Loucy (cell line): ENCODE results near the gene KY.

Experiments used
- EZH2phosphoT487 ChIP-seq: fragments of 200-600 bp; IDR thresholded peaks from 2 replicates; pipeline ENCODE4 v1.6.1; 2018; ENCODE audit warnings: antibody characterized with exemption, mild to moderate bottlenecking, moderate library complexity, borderline replicate concordance
- TF ChIP-seq, protein P1 (sequence below): fragments of 200-600 bp; sonication (generic); conservative IDR thresholded peaks from 2 replicates; pipeline ENCODE4 v1.5.1; 2014; ENCODE audit warnings: mild to moderate bottlenecking, antibody characterized with exemption, low read length

DNA sequence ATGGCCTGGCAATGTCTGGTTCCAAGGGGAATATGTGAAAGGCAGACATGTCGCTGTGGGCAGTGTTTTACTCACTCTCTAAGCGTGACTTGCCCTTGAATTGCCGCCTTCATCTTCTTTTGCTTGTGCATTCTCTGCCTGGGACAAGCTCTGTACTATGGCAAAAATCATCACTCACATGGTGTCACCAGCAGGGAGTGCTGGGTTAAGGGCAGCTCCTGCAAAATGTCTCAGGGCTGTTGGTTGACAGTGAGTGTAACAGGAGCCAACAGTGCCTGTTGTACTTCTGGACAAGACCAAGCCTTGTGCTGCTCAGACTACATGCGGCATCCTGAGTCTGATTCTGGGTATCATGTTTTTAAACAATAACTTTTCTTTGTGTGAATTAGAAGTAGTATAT is 45.3 kb upstream of the KY start:
- TF ChIP-seq, protein P1, sequence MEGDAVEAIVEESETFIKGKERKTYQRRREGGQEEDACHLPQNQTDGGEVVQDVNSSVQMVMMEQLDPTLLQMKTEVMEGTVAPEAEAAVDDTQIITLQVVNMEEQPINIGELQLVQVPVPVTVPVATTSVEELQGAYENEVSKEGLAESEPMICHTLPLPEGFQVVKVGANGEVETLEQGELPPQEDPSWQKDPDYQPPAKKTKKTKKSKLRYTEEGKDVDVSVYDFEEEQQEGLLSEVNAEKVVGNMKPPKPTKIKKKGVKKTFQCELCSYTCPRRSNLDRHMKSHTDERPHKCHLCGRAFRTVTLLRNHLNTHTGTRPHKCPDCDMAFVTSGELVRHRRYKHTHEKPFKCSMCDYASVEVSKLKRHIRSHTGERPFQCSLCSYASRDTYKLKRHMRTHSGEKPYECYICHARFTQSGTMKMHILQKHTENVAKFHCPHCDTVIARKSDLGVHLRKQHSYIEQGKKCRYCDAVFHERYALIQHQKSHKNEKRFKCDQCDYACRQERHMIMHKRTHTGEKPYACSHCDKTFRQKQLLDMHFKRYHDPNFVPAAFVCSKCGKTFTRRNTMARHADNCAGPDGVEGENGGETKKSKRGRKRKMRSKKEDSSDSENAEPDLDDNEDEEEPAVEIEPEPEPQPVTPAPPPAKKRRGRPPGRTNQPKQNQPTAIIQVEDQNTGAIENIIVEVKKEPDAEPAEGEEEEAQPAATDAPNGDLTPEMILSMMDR = no peak
- no peak for TF ChIP-seq EZH2phosphoT487
